K562 (cell line): ENCODE results near the gene TMEM89. TPM values are rescaled to one million over a fixed set of nuclear protein-coding genes. Genes with fewer than 3 reads are reported as not detected.

Experiments
- ATAC-seq: fragments of 200-7000 bp; cut with Tn5 transposase; 3 replicates; pipeline ENCODE4 v1.9.1; 2020; ENCODE audit warnings: moderate library complexity
- BruUV-seq: library from RNA; stranded (reverse); fragments of 400-500 nt; replicated peaks from 2 replicates; lab custom pipeline; 2021; lab: Mats Ljungman, UMichigan
- CTCF ChIA-PET: fragments of 300-600 bp; formaldehyde crosslinking; extraction: SDS; loops from one replicate; lab custom pipeline; 2021; ENCODE audit warnings: low intra/inter-chr PET ratio; lab: Yijun Ruan, JAX
- POLR2A ChIA-PET: fragments of 300-600, 350-650 bp; sonication (Branson Sonifier 250); formaldehyde crosslinking; extraction: SDS; loops from one replicate; lab custom pipeline; 2021; ENCODE audit warnings: antibody characterized with exemption, inconsistent platforms; lab: Yijun Ruan, JAX
- DNase-seq, 4 experiments: peaks; one replicate each; pipeline versions ENCODE4 v3.0.0 to v3.0.0-alpha.2; 2011 to 2018; ENCODE audit warnings: low spot score in 3 of 4, mixed read lengths in 3 of 4; ENCODE audit errors: extremely low read depth in 1 of 4
- FAIRE-seq: peaks from 2 replicates; lab custom pipeline; 2011; peaks lifted over from hg19 to GRCh38; lab: Jason Lieb, UNC
- H2AFZ ChIP-seq: 2 replicates; pipeline ENCODE4 v1.6.0; 2011; ENCODE audit warnings: low read depth, low read length, control low read depth, inconsistent platforms
- H3K27ac ChIP-seq: fragments of 200-600 bp; 3 replicates; pipeline ENCODE4 v1.8.0; 2011; ENCODE audit warnings: low read depth, mild to moderate bottlenecking, control low read depth, inconsistent platforms, low read length, moderate library complexity, mixed read lengths; ENCODE audit errors: extremely low read depth
- H3K27me3 ChIP-seq, 2 experiments: fragments of 300-600 bp in 1 of 2; 2 replicates in 1 of 2; 3 replicates in 1 of 2; pipeline versions ENCODE4 v1.6.0 to v1.8.0; 2011; ENCODE audit warnings: inconsistent platforms in 2 of 2, low read length in 2 of 2, mild to moderate bottlenecking in 1 of 2, mixed read lengths in 1 of 2, moderate library complexity in 1 of 2; ENCODE audit not compliant: control insufficient read depth in 2 of 2, insufficient read depth in 2 of 2
- H3K36me3 ChIP-seq: fragments of 300-600 bp; 3 replicates; pipeline ENCODE4 v1.8.0; 2011; ENCODE audit warnings: mild to moderate bottlenecking, low read length, inconsistent platforms; ENCODE audit not compliant: control insufficient read depth, insufficient read depth
- H3K4me1 ChIP-seq, 2 experiments: fragments of 200-600 bp in 1 of 2; replicated peaks in 1 of 2; 2 replicates in 1 of 2; 3 replicates in 1 of 2; pipeline versions ENCODE4 v1.5.1 to v1.8.0; 2011; ENCODE audit warnings: inconsistent platforms in 2 of 2, low read length in 2 of 2, mild to moderate bottlenecking in 1 of 2, mixed read lengths in 1 of 2, moderate library complexity in 1 of 2; ENCODE audit not compliant: control insufficient read depth in 2 of 2, insufficient read depth in 2 of 2
- H3K4me2 ChIP-seq: 2 replicates; pipeline ENCODE4 v1.6.1; 2011; ENCODE audit warnings: low read length, control low read depth, inconsistent platforms, mixed read lengths; ENCODE audit not compliant: insufficient read depth
- H3K4me3 ChIP-seq: fragments of 200-600 bp; sonication (generic), shearing (Covaris generic); 2 replicates; pipeline ENCODE4 v1.5.1; 2016; ENCODE audit warnings: control low read depth, inconsistent platforms
- H3K79me2 ChIP-seq: fragments of 200-600 bp; 3 replicates; pipeline ENCODE4 v1.8.0; 2011; ENCODE audit warnings: low read length, inconsistent platforms; ENCODE audit not compliant: control insufficient read depth, insufficient read depth
- H3K9ac ChIP-seq, 2 experiments: 2 replicates each; pipeline versions ENCODE4 v1.6.0 to v1.6.1; 2011; ENCODE audit warnings: low read depth in 2 of 2, low read length in 2 of 2, control low read depth in 1 of 2, inconsistent platforms in 1 of 2, mild to moderate bottlenecking in 1 of 2, mixed read lengths in 1 of 2; ENCODE audit not compliant: insufficient read depth in 1 of 2
- H3K9me1 ChIP-seq: one replicate; pipeline ENCODE4 v1.6.0; 2011; ENCODE audit warnings: inconsistent platforms, mild to moderate bottlenecking, low read length, moderate library complexity; ENCODE audit not compliant: control insufficient read depth, insufficient read depth
- H3K9me3 ChIP-seq: replicated peaks from 2 replicates; pipeline ENCODE4 v1.5.1; 2011; ENCODE audit warnings: low read depth, low read length, inconsistent platforms; ENCODE audit not compliant: control insufficient read depth, insufficient read depth
- H4K20me1 ChIP-seq: replicated peaks from 2 replicates; pipeline ENCODE4 v1.6.1; 2011; ENCODE audit warnings: low read length, inconsistent platforms, mixed read lengths; ENCODE audit not compliant: control insufficient read depth, insufficient read depth
- ATF1 ChIP-seq, 2 experiments: fragments of 450-650 bp in 1 of 2; IDR thresholded peaks; 2 replicates each; pipeline ENCODE4 v1.6.1; 2016; ENCODE audit warnings: missing compliant biosample characterization in 1 of 2, missing genetic modification characterization in 1 of 2
- NUFIP1 ChIP-seq: fragments of 450-650 bp; IDR thresholded peaks from 2 replicates; pipeline ENCODE4 v1.6.1; 2018; ENCODE audit not compliant: partially characterized antibody
- OTX1 ChIP-seq: fragments of 450-650 bp; formaldehyde crosslinking; IDR thresholded peaks from 2 replicates; pipeline ENCODE4 v1.4.0; 2022; ENCODE audit warnings: mild to moderate bottlenecking
- POU5F1 ChIP-seq: fragments of 150-350 bp; IDR thresholded peaks from 2 replicates; pipeline ENCODE4 v1.6.1; 2014; ENCODE audit warnings: borderline replicate concordance, low read length, low read depth, mild to moderate bottlenecking; ENCODE audit not compliant: partially characterized antibody
- TCF7L2 ChIP-seq: fragments of 150-350 bp; IDR thresholded peaks from 2 replicates; pipeline ENCODE4 v1.6.1; 2016; ENCODE audit warnings: low read depth, mild to moderate bottlenecking, low read length, moderate library complexity
- ZNF444 ChIP-seq: fragments of 250-450 bp; sonication (Bioruptor Pico); IDR thresholded peaks from 2 replicates; pipeline ENCODE4 v1.4.0; 2020; ENCODE audit warnings: mild to moderate bottlenecking, moderate library complexity
- ZNF586 ChIP-seq: fragments of 450-650 bp; formaldehyde crosslinking; conservative IDR thresholded peaks from 2 replicates; pipeline ENCODE4 v1.4.0; 2020; ENCODE audit warnings: mild to moderate bottlenecking, moderate library complexity
- WGBS: fragments of 100-300 bp; shearing (Covaris generic); methylation state at CpG from one replicate; pipeline ENCODE4 v1.1.6; 2016; ENCODE audit warnings: low coverage, mixed read lengths; ENCODE audit not compliant: insufficient coverage; ENCODE audit errors: missing lambda C conversion rate; 5-methylcytosine and 5-hydroxymethylcytosine counted together
- in situ Hi-C: fragments of 300-500 bp; cut with MboI; formaldehyde crosslinking; loops from 4 replicates; pipeline ENCODE4 v1.15.0; 2018; ENCODE audit warnings: inconsistent platforms, mixed read lengths
- intact Hi-C: fragments of 100-400 bp; cut with micrococcal nuclease; formaldehyde crosslinking; loops from 2 replicates; pipeline ENCODE4 v1.14.2; 2022
- polyA plus RNA-seq, 8 experiments: library from polyadenylated mRNA; depleted of rRNA in 4 of 8; stranded (reverse) in 5 of 8; unstranded in 3 of 8; fragments of >200 nt; fragmentation: Nextera tagmentation in 2 of 8; fragmentation: Illumina TruSeq in 1 of 8; extraction: Ambion mirVana in 2 of 8; extraction: Trizol in 1 of 8; gene quantifications; 2 replicates each; pipeline versions ENCODE4 v1.2.1 to v1.2.3, GENCODE V29; 2011 to 2014; ENCODE audit warnings: inconsistent platforms in 1 of 8, missing spikeins in 1 of 8
- total RNA-seq, 7 experiments: library from RNA; depleted of rRNA in 6 of 7; stranded (reverse); fragments of >200 nt in 6 of 7; fragmentation: Illumina TruSeq in 2 of 7; extraction: Trizol in 2 of 7; gene quantifications; 2 replicates each; pipeline versions ENCODE4 v1.2.1 to v1.2.3, GENCODE V29; 2011 to 2021; ENCODE audit warnings: low replicate concordance in 1 of 7
- TF ChIP-seq, protein P1 (sequence below): fragments of 250-450 bp; sonication (Bioruptor Pico); IDR thresholded peaks from 2 replicates; pipeline ENCODE4 v1.8.0; 2021; ENCODE audit warnings: borderline replicate concordance, mild to moderate bottlenecking, moderate library complexity; ENCODE audit not compliant: poor library complexity, severe bottlenecking
- TF ChIP-seq, protein P2 (sequence below): fragments of 450-650 bp; formaldehyde crosslinking; IDR thresholded peaks from 2 replicates; pipeline ENCODE4 v1.4.0; 2020; ENCODE audit warnings: mild to moderate bottlenecking
- TF ChIP-seq, protein P3 (sequence below), 3 experiments: IDR thresholded peaks in 2 of 3; conservative IDR thresholded peaks in 1 of 3; 2 replicates each; pipeline ENCODE4 v1.5.1; 2011 to 2012; ENCODE audit warnings: low read length in 3 of 3, mild to moderate bottlenecking in 3 of 3, control low read depth in 2 of 3, improper control_type of control experiment in 1 of 3, inconsistent platforms in 1 of 3, low read depth in 1 of 3, mixed read lengths in 1 of 3, moderate library complexity in 1 of 3; ENCODE audit not compliant: insufficient read depth in 2 of 3
- TF ChIP-seq, protein P4 (sequence below): fragments of 450-650 bp; formaldehyde crosslinking; IDR thresholded peaks from 2 replicates; pipeline ENCODE4 v1.4.0; 2022; ENCODE audit warnings: missing genetic modification characterization

The TMEM89 gene
- total and polyA plus RNA-seq, 9 of the 15 experiments (the other 6 are each of a cell fraction or from before 2014, with no cell fraction given): not detected

DNA sequence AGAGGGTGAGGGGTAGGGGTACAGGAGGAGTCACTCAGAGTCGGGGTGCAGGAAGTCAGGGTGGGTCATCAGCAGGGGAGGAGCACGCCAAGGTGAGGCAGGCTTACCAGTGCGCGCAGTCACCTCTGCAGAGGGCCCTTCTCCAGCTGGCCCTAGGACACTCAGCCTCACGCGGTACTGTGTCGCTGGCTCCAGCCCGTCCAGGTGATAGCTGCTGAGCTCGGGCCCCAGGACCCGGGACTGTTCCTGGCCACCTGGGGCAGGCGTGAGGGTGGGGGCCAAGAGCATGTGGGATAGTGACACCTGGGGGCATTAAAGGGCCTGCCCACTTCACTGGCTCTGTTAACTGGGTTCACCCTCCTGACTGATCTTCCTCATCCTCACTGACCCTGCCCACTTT is 33.9 kb downstream of the TMEM89 start:
- H3K9me3 ChIP-seq: no peaks in the 10 kb centered on the region
- in situ Hi-C loops (no loop called here), intact Hi-C loops (no loop called here)
- H3K4me3 ChIP-seq: no peak overlapping the region
- H3K4me2 ChIP-seq: no peak overlapping the region
- no peaks in the 10 kb centered on the region for H3K79me2 ChIP-seq
- H4K20me1 ChIP-seq: no peaks in the 10 kb centered on the region; the same call in 1 of the 2 replicates
- no peak overlapping the region for H3K27ac ChIP-seq
- no peak for FAIRE-seq
- BruUV-seq: no TSS peak
- peak overlapping the region in 1 of 2 experiments; percentile 40; a peak in 1 of 4 replicates for H3K9ac ChIP-seq
- 39% methylated on average over 9 of the region's 11 CpGs for WGBS
- H2AFZ ChIP-seq: no peak overlapping the region
- no peak for DNase-seq
- TF ChIP-seq POU5F1 (no peak), ATF1 (CRISPR knock-in tag; IDR thresholded peaks at IDR 0.05) (no peak), ATF1 (tag; IDR thresholded peaks at IDR 0.05) (no peak), OTX1 (CRISPR knock-in tag) (no peak), NUFIP1 (no peak), TCF7L2 (no peak), ZNF444 (no peak), ZNF586 (no peak)
- TF ChIP-seq, protein P1, sequence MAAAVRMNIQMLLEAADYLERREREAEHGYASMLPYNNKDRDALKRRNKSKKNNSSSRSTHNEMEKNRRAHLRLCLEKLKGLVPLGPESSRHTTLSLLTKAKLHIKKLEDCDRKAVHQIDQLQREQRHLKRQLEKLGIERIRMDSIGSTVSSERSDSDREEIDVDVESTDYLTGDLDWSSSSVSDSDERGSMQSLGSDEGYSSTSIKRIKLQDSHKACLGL (CRISPR knock-in tag): no peak
- TF ChIP-seq, protein P2, sequence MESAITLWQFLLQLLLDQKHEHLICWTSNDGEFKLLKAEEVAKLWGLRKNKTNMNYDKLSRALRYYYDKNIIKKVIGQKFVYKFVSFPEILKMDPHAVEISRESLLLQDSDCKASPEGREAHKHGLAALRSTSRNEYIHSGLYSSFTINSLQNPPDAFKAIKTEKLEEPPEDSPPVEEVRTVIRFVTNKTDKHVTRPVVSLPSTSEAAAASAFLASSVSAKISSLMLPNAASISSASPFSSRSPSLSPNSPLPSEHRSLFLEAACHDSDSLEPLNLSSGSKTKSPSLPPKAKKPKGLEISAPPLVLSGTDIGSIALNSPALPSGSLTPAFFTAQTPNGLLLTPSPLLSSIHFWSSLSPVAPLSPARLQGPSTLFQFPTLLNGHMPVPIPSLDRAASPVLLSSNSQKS (CRISPR knock-in tag): no peak
- TF ChIP-seq, protein P3, sequence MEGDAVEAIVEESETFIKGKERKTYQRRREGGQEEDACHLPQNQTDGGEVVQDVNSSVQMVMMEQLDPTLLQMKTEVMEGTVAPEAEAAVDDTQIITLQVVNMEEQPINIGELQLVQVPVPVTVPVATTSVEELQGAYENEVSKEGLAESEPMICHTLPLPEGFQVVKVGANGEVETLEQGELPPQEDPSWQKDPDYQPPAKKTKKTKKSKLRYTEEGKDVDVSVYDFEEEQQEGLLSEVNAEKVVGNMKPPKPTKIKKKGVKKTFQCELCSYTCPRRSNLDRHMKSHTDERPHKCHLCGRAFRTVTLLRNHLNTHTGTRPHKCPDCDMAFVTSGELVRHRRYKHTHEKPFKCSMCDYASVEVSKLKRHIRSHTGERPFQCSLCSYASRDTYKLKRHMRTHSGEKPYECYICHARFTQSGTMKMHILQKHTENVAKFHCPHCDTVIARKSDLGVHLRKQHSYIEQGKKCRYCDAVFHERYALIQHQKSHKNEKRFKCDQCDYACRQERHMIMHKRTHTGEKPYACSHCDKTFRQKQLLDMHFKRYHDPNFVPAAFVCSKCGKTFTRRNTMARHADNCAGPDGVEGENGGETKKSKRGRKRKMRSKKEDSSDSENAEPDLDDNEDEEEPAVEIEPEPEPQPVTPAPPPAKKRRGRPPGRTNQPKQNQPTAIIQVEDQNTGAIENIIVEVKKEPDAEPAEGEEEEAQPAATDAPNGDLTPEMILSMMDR (IDR thresholded peaks at IDR 0.05 in 2 of 3, conservative IDR thresholded peaks at IDR 0.05 in 1 of 3; ENCODE audit: insufficient read depth in 2 of 3, low read depth in 1 of 3, low read length in 3 of 3): no peak
- TF ChIP-seq, protein P4, sequence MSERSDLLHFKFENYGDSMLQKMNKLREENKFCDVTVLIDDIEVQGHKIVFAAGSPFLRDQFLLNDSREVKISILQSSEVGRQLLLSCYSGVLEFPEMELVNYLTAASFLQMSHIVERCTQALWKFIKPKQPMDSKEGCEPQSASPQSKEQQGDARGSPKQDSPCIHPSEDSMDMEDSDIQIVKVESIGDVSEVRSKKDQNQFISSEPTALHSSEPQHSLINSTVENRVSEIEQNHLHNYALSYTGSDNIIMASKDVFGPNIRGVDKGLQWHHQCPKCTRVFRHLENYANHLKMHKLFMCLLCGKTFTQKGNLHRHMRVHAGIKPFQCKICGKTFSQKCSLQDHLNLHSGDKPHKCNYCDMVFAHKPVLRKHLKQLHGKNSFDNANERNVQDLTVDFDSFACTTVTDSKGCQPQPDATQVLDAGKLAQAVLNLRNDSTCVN (CRISPR knock-in tag): no peak
- POLR2A ChIA-PET: interaction anchor here (0.6 to 1.2 kb wide), 2 partner anchors 9 to 34 kb away, joined by 3 to 4 read pairs; no protein-coding TSS in a partner anchor
- H3K9me1 ChIP-seq: no peaks in the 10 kb centered on the region
- peaks cover 0 to 31% of the 10 kb centered on the region in 2 experiments; a peak in 3 of 5 replicates for H3K27me3 ChIP-seq
- no peak for ATAC-seq
- no peaks in the 10 kb centered on the region for H3K36me3 ChIP-seq
- peaks cover 0 to 20% of the 10 kb centered on the region in 2 experiments; a peak in 2 of 5 replicates for H3K4me1 ChIP-seq
- CTCF ChIA-PET: no interaction called here
